PC-9 (cell line): ENCODE results near the gene ELOVL1.
"Not testable (repeated sequence)": the region's sequence is repeated elsewhere in the genome, so short reads cannot be mapped to it uniquely, and the experiment has no call there.

ENCODE experiments used
- CTCF ChIP-seq: fragments of 200-600 bp; sonication (generic); conservative IDR thresholded peaks from 2 replicates; pipeline ENCODE4 v1.6.1; 2017; ENCODE audit warnings: mixed run types, antibody characterized with exemption, mild to moderate bottlenecking, moderate library complexity
- EZH2 ChIP-seq: fragments of 200-600 bp; sonication (generic); IDR thresholded peaks from 2 replicates; pipeline ENCODE4 v1.8.0; 2017; ENCODE audit warnings: antibody characterized with exemption, low read depth

- TF ChIP-seq CTCF, EZH2: not testable (repeated sequence)
Observed at GRCh38 chr1:43369779-43370178, 2.0 kb upstream of the ELOVL1 start.
